Measurements from ENCODE around the gene RNF6.
A peak's percentile ranks its signal among the peaks of the same experiment; 100 is the strongest.

Gene RNF6

DNA sequence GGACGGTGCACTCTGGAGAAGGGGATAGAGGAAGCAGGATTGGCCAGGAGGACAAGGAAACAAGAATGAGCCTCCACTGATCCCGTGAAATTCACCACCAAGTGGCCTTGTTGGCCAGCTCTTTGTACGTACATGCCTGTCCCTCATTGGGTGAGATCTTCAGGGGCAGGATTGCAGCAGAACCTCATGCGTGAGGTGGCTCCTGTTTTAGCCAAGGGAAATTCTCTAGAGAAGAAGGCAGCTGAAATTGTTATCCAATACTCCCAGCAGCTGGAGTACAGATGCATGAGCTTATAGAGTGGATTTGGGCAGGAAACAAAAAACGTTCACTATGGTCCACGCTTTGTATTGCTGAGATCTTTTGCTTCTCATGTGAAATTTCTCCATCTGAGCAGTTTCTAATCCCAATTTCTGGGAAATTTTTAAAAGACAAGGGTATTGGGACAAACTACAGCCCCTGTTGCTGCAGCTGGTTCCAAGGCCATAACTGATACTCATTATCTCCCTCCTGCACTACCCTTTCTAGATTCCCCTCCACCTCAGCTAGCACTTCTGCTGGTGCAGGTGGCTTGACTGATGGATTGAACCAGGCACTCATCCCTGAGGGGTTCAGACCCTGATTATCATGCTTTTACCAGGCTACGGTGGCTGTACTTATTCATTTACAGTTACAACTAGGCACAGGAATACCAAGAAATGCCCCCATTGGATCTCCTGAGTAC, 3.9 kb upstream of the RNF6 start:
- DNase-seq, result no peak

DNA sequence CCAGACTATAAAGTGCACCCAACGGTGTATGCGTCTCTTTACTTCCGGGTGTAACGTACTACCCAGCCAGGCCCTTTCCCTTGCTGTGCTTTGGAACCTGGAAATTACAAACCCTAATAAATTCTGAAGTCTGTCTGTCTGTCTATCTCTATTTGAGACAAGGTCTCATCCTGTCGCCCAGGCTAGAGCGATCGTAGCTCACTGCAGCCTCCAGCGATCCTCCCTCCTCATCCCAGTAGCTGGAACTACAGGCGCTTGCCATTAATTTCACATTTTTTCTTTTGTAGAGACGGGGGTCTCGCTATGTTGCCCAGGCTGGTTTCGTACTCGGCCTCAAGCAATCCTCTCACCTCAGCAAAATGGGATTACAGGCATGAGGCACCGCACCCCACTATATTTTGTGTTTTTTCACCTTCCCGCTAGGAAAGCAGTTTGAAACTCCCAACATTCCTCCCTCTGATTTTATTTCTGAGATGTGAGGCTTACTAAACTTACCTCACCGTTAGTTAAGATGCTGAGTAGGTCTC, 469 bp upstream of the RNF6 start:
- DNase-seq, result no peak

DNA sequence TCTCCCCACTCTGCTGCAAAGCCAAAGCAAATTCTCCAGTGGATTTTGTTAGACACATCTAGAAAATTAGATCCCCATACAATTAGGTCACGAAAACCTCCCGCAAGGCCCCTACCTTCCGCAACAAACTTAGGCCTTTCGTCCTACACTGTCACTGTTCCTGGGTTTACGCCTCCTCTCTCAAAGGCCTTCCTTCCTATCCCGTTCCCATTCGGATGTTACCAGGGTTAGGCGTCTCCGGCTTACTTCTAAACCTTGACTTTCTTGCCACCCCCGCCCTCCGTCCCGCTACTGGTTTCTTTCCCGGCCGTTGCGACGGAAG, 754 bp downstream of the RNF6 start:
- peak; percentile 71 for DNase-seq

DNA sequence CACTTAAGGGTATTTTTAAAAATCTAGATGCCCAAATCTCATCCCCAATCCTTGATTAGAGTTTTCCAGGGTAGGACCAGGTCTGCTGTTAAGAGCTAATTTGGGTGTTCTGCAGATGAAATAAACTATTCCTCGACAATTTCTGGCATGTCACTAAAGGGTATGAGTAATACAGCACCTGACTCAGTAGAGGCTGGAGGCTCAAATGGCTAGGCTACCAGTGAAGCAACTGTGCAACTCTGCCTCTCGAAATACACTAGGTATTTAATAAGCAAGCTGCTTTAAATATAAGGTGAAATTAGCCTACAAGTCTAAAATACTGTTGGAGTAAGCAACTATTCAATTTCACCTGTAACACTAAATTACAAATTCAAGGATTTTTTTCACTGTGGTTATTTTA, 1.5 kb downstream of the RNF6 start:
- DNase-seq, result no peak

DNA sequence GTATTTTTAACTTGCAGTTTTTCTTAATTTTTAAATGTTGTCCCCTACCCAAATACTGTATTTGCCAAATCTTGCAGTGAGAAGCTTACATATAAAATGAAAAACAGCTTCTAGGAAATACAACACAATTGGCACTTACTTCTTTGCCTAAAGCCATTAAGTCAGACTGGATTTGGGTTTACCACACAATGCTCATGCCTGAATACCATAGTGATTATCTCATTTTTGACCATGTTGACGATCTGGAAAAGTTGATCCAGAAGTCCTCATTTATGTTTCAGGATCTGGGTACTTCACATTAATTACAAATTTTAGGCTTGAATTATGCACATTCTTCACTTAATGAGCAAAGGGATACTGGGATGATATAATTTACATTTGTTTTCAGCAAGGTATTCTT, 2.4 kb downstream of the RNF6 start:
- DNase-seq, result no peak

DNA sequence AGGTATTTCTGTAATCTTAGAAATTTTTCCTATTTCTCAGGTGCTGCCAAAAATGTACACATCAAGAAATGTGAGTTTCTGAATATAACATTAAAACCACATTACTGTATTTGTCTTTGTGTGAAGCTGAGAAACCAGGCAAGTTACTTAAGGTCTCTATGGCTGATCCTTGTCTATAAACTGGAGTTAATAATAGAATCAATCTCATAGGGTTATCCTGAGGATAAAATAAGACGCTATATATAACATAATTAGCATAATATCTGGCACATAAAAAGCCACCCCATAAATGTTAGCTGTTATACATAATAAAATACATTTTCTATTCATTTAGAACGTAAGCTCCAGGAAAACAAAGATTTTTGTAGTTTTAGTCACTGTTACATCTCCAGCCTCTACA, 6.1 kb downstream of the RNF6 start:
- DNase-seq, result no peak

DNA sequence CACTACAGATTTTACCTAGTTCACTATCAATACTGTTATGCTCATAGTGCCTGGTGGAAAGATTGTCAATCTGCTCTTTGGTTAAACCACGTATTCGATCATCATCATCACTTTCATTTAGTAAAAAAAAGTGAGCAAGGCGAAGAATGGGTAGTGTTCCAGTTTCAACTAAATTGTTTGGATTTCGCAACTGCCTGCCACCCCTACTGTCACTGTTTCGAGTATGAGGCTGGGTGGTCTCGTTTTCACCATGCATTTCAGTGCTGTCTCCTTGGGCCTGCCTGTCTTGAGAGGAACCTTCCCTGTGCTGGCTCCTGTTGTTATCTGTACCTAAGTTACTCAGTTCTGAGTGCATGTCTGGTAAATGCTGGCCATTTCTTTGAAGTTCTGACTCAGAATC, 8.1 kb downstream of the RNF6 start:
- DNase-seq, result no peak

DNA sequence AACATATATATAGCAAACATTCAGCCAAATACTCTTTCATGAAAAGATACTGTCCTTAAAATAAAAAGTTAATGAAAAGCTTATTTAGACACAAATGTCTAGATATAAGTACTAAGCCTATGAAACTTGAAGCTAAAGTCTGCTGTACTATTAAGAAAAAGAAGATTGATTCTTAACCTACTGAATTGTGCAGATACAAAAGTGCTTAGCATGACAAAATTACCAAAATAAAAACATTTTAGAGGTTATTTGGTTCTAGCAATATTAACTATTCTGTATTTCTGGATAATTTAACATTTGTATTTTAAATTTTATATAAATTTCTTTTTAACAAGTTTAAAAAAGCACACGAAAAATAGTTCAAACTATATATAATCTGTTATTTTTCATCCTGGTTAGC, 8.8 kb downstream of the RNF6 start:
- DNase-seq, result no peak

DNA sequence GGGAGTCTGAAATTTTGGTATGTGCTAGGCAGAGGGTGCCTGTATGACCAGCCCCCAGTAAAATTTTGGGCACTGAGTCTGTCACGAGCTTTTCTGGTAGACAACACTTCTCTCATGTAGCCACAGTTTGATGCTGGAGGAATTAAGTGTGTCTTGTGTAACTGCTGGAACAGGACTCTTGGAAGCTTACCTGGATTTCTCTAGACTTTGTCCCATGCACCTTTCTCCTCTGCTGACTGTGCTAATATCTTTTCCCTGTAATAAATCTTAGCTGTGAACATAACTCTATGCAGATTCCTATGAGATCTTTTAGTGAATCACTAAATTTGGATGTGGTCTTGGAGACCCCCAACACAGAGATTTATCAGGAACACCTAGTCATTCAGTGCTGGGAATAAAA, 13.8 kb downstream of the RNF6 start:
- no peak for DNase-seq

DNA sequence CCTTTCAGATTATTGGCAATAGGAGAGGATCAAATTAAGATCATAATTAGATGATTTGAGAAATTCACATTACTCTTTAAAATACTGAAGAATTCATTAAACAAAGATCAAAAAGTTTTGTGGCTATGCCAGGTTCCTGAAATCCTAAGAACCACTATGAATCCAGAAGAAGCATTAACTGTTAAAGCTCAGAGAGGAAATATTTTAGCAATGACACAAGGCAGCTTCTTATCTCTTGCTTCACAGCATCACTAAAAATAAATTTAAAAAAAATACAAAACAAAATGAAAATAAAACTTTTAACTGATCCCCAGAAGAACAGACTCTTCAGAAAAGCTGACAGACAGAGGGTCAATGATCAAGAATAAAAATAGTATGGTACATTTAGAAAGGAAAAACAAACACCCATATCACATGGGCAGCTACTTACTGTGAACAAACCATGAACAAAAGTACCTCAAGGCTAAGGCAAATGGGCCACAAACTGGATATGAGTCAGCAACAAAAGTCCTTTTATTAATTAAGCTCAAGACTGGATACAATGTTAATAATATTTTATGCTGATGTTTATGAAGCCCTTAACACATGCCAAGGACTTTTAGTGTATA, 19.6 kb downstream of the RNF6 start:
- no peak for DNase-seq

DNA sequence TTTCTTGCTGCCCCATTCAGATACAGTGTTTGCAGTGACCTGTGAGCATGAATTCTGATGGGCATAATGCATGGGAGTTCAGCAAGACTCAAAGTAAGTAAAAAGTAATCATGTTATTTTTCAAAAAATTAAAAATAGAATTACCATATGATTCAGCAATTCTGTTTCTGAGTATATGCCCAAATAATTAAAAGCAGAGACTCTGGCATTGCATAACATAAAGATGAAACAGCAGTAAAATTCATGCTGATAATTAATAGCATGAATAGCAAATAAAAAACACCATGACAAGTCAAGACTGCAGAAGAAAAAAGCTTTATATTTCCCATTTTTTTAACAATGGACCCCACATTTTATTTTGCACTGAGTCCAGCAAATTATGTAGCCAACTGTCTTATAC, 21.3 kb downstream of the RNF6 start:
- DNase-seq, result no peak

DNA sequence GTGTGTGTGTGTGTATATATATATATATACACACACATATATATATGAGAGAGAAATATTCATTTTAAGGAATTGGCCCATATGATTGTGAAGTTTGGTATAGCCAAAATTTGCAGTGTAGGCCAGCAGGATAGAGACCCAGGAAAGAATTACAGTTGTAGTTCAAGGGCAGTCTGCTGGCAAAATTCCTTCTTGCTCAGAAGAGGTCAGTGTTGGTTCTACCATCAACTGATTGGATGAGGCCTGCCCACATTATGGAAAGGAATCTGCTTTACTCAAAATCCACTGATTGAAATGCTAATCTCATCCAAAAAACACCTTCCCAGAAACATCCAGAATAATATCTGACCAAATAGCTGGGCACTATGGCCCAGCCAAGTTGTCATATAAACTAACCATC, 24.0 kb downstream of the RNF6 start:
- no peak for DNase-seq

DNA sequence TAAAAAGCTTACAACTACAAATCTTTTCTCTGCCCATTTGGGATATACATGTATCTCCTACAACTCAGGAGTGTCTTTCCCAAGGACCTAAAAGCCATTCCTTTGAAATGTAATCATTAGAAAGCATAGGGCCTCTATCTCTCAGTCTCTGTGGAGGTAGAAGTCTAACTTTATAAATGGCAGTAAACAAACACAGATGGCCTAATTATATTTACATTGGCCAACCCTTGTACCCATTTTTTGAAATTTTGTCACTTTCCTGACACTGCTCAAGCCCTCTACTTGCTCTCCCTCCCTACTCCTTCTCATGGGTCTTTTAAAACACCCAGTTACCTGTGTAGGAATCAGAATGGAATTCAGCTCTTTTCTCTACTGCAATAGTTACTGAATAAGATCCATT, 24.8 kb downstream of the RNF6 start:
- no peak for DNase-seq

DNA sequence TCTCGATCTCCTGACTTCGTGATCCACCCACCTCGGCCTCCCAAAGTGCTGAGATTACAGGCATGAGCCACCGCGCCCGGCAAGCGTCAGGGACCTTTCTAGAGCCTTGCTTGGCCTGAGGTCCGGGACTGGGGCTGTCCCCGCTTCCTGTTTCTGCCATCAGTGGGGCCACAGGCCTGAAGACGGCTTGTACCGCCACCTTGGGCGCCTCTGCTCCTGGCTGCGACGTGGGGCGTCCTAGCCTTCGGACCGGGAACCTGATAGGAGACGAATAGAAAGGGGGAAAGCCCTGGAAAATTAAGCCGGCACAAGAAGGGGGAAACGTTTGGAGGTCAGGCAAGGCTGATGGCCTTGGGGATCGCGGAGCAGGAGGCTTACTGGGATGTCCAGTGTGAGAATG, 35.1 kb downstream of the RNF6 start:
- DNase-seq, result no peak

DNA sequence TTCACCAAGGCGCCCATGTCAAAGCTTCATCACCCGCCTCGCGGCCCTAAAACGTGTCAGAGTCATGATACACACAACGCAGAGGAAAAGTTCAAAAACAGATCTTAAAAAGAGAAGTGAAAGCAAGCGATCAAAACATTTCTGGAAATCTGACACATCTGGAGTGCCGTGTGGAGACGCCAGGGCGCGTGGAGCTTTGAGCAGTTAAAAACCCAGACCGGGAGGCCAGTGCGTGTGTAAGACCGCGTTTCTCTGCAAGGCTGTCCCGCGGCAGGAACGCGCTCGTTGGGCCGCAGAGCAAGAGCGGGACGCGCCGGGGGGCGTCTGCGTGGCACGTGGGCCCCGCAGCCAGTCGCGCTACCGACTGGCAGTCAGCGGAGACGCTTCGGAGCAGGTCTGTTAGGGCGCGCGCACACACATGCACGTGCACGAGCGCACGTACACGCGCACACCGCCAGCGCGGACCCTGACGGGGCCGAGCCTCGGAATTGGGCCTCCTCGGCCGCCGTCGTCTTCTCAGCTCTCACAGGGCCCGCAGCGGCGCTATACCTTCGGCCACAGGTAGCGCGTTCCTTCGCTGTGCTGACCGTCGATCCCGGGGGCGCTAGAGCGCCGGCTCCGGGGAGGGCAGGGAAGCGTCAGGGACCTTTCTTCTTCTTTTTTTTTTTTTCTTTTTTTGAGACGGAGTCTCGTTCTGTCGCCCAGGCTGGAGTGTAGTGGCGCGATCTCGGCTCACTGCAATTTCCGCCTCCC, 35.8 kb downstream of the RNF6 start:
- peak; percentile 80 for DNase-seq

DNA sequence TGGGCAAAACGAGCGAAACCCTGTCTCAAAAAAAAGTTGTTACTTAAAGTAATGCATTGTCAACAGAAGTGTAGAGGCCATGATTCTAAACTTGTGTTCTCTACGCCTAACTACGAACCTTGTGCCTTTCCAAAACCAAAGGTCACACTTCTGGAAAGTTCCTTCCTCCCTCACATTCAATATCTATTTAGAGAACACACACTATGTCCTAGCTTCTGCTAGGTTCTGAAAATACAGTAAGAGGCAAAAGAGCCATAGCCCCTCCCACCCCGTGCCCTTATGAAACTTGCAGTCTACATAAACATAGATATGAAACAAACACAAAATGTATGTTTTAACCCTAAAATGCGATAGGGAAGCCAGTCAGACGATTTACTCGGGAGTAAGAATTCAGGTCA, 36.4 kb downstream of the RNF6 start:
- DNase-seq, result peak; percentile 41

DNA sequence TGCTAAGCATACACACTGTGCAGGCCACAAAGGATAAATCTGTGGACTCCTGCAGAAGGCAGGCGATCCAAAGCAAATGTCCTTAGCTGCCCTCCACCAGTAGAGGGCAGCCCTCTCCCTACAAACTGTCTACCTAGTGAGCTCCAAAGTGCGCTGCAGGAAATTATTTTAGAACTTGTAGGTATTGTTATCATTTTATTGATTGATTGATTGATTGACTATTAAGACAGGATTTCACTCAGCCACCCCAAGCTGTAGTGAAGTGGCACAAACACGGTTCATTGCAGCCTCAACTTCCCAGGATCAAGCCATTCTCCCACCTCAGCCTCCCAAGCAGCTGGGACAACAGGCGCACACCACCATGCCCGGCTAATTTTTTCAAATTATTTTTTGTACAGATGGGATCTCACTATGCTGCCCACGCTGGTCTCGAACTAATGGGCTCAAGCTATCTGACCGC, 37.3 kb downstream of the RNF6 start:
- DNase-seq, result peak; percentile 79

DNA sequence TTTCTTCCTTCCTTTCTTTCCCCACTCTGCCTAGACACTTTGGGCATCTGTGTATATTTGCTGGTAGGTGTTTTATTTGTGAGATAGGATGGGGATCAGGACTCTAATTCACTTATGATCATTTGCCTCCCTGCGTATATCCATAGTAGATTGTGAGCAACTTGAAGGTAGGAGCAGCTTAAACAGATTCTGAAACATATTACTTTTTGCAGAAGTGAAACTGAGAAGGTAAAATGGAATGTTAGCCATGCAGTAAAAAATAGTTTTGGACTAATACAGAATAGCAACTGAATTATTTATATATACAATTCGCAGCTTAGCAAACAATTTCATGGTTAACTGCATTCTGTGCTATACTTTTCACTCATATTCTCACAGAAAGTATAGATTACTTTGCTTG, 38.7 kb downstream of the RNF6 start:
- DNase-seq, result no peak

DNA sequence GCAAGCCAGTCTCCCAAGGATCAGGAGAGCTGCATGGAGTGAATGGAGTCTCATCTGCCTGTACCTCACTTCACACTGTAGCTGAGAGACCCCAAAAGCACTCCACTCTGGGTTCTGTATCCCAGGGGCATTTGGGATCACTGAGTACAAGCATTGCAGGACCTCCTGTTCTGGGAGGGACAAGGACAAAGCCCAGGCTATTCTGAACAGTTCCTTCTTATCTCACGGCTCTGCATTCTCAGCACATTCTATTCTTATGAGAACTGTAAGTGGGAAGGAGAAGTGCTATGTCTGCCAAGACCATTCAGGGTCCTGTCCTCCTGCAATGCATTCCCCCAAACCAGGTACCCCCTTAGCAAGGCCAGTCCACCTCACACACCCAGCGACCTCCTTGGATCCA, 42.8 kb downstream of the RNF6 start:
- no peak for DNase-seq

DNA sequence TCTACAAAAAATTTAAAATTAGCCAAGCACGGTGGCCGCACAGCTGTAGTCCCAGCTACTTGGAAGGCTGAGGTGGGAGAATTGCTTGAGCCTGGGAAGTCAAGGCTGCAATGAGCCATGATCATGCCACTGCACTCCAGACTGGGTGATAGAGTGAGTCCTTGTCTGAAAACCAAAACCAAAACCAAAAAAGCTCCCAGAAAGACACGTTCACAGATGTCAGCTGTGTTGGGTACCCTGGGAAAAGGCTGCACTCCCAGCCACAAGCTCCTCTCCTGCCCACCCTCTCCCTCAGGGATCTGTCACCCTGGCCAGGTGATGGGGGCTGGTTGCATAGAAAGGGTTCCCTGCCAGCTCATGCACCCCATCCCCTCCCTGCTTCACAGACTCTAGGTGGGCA, 53.3 kb downstream of the RNF6 start:
- no peak for DNase-seq

DNA sequence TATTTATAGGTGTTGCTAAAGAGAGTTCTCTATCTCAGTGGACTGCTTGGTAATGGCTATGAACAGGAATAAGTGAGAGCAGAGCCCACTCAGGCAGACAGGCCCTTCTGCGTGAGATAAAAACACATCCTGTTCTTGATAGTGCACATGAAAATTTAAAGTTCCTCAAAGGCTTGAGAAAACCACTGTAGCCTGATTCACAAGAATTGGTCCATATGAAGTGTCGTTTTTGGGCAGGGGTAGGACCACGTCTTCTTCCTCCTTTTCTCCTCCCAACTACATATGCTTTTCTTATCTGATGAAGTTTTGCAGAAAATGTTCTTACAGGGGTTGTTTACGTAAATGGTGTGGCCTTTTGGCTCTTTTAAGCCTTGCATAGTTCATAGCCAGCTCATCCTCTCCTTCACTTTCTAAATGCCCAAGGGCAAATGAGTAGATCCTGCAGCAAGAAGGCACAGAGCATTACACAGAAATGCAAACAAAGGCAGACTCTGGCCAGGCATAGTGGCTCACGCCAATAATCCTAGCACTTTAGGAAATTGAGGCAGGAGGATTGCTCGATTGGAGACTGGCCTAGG, 53.8 kb downstream of the RNF6 start:
- no peak for DNase-seq

DNA sequence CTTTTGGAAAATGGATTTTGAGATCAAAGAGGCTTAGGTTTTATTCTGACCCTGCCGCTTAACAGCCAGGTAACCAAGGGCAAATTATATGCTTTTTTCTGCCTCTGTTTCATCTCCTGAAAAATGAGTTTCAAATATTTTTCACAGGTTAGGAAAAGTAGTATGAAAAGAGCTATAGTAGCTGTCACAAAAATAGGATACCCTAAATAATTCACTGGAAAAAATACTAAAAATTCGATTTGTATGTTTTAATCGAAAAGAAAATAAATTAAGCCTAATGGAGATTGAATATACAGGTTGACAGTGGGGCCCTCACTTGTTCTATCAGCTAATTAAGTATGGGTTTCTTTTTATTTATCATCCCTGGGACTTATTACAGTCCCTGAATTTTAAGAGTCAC, 58.3 kb downstream of the RNF6 start:
- no peak for DNase-seq
